SU-DHL-6 (cell line): ENCODE results near the gene CSF2.
"Not testable (repeated sequence)": the region's sequence is repeated elsewhere in the genome, so short reads cannot be mapped to it uniquely, and the experiment has no call there.

Experiments used
- H2AFZ ChIP-seq: fragments of 200-600 bp; sonication (generic); 2 replicates; pipeline ENCODE4 v1.6.1; 2014; ENCODE audit warnings: low read depth, mild to moderate bottlenecking, moderate library complexity, mixed read lengths, antibody characterized with exemption, low read length; ENCODE audit not compliant: severe bottlenecking
- H3F3A ChIP-seq: fragments of 200-600 bp; shearing (Covaris generic); 2 replicates; pipeline ENCODE4 v1.6.0; 2016; ENCODE audit warnings: antibody characterized with exemption, mild to moderate bottlenecking; ENCODE audit not compliant: insufficient read depth
- H3K27ac ChIP-seq: fragments of 200-600 bp; sonication (generic); 2 replicates; pipeline ENCODE4 v1.5.1; 2016; ENCODE audit warnings: low read depth, mild to moderate bottlenecking, low read length, moderate library complexity, mixed read lengths
- H3K27me3 ChIP-seq: fragments of 200-600 bp; sonication (generic), shearing (Covaris generic); 2 replicates; pipeline ENCODE4 v1.6.0; 2014; ENCODE audit warnings: mild to moderate bottlenecking, low read length
- H3K36me3 ChIP-seq: fragments of 200-600 bp; sonication (generic); 2 replicates; pipeline ENCODE4 v1.6.1; 2014; ENCODE audit warnings: mild to moderate bottlenecking, low read length, mixed read lengths
- H3K4me2 ChIP-seq: fragments of 300-600, 200-600 bp; shearing (Covaris generic), sonication (generic); 2 replicates; pipeline ENCODE4 v1.6.0; 2014; ENCODE audit warnings: low read length, low read depth, mild to moderate bottlenecking; ENCODE audit not compliant: poor library complexity, severe bottlenecking
- H3K4me3 ChIP-seq: fragments of 200-600 bp; sonication (generic); 2 replicates; pipeline ENCODE4 v1.5.1; 2014; ENCODE audit warnings: antibody characterized with exemption, low read length, mild to moderate bottlenecking, mixed read lengths; ENCODE audit not compliant: insufficient read depth, poor library complexity, severe bottlenecking
- H3K79me2 ChIP-seq: fragments of 200-600 bp; sonication (generic); 2 replicates; pipeline ENCODE4 v1.6.1; 2014; ENCODE audit warnings: mild to moderate bottlenecking, low read length, moderate library complexity; ENCODE audit not compliant: insufficient read depth
- H3K9ac ChIP-seq: fragments of 200-600 bp; sonication (generic); 2 replicates; pipeline ENCODE4 v1.7.0; 2014; ENCODE audit warnings: mild to moderate bottlenecking, low read length
- H3K9me2 ChIP-seq: fragments of 200-600 bp; sonication (generic); replicated peaks from 2 replicates; pipeline ENCODE4 v1.6.1; 2014; ENCODE audit warnings: low read length; ENCODE audit not compliant: insufficient read depth
- H3K9me3 ChIP-seq: fragments of 200-600 bp; sonication (generic); 2 replicates; pipeline ENCODE4 v1.6.1; 2014; ENCODE audit warnings: low read length, mixed read lengths; ENCODE audit not compliant: insufficient read depth
- H4K20me1 ChIP-seq: fragments of 200-600 bp; sonication (generic); 2 replicates; pipeline ENCODE4 v1.6.1; 2014; ENCODE audit warnings: low read depth, mild to moderate bottlenecking, antibody characterized with exemption, low read length, moderate library complexity, mixed read lengths

The CSF2 gene

GRCh38 chr5:132122971-132123370, 49.4 kb downstream of the CSF2 start:
- not testable (repeated sequence) for H3K9me2 ChIP-seq, H3K4me3 ChIP-seq, H4K20me1 ChIP-seq, H3F3A ChIP-seq, H3K4me2 ChIP-seq, H3K9me3 ChIP-seq, H3K79me2 ChIP-seq, H3K27ac ChIP-seq, H3K27me3 ChIP-seq, H2AFZ ChIP-seq, H3K9ac ChIP-seq, H3K36me3 ChIP-seq

GRCh38 chr5:132123578-132123977, 50.0 kb downstream of the CSF2 start:
- not testable (repeated sequence) for H3K79me2 ChIP-seq, H4K20me1 ChIP-seq, H3K4me2 ChIP-seq, H3K27me3 ChIP-seq, H3F3A ChIP-seq, H3K36me3 ChIP-seq, H3K9ac ChIP-seq, H3K9me3 ChIP-seq, H3K4me3 ChIP-seq, H2AFZ ChIP-seq, H3K9me2 ChIP-seq, H3K27ac ChIP-seq
